AG04450 (cell line): Measurements from ENCODE around the gene STARD9. TPM values are rescaled to one million over a fixed set of nuclear protein-coding genes. Genes with fewer than 3 reads are reported as not detected.

Experiments used
- CTCF ChIA-PET: fragments of 300-600, 350-600 bp; formaldehyde crosslinking; extraction: SDS; loops from one replicate; lab custom pipeline; 2022; ENCODE audit warnings: antibody characterized with exemption, inconsistent platforms; lab: Charles Lee
- POLR2A ChIA-PET: fragments of 350-600 bp; formaldehyde crosslinking; extraction: SDS; loops from one replicate; lab custom pipeline; 2021; ENCODE audit warnings: antibody characterized with exemption, inconsistent platforms; lab: Yijun Ruan, JAX
- DNase-seq: peaks from one replicate; pipeline ENCODE4 v3.0.0-alpha.2; 2011; ENCODE audit warnings: low read depth, low spot score
- H3K27ac ChIP-seq: one replicate; pipeline ENCODE4 v1.5.1; 2012; ENCODE audit warnings: low read depth, low read length, control low read depth
- H3K27me3 ChIP-seq: one replicate; pipeline ENCODE4 v1.6.0; 2012; ENCODE audit warnings: low read length; ENCODE audit not compliant: control insufficient read depth, insufficient read depth
- H3K4me3 ChIP-seq: 2 replicates; pipeline ENCODE4 v1.5.1; 2011; ENCODE audit warnings: mild to moderate bottlenecking, low read depth, low read length, control low read depth
- H3K9me3 ChIP-seq: 2 replicates; pipeline ENCODE4 v1.5.1; 2012; ENCODE audit warnings: low read length; ENCODE audit not compliant: control insufficient read depth, insufficient read depth
- CTCF ChIP-seq: IDR thresholded peaks from 2 replicates; pipeline ENCODE4 v1.5.1; 2011; ENCODE audit warnings: low read depth, low read length, control low read depth, inconsistent platforms
- polyA plus RNA-seq: library from polyadenylated mRNA; depleted of rRNA; stranded (reverse); fragments of >200 nt; gene quantifications from 2 replicates; pipeline ENCODE4 v1.2.3, GENCODE V29; 2011

Gene STARD9
- polyA plus RNA-seq, 1 experiment: 2.2 TPM

DNA sequence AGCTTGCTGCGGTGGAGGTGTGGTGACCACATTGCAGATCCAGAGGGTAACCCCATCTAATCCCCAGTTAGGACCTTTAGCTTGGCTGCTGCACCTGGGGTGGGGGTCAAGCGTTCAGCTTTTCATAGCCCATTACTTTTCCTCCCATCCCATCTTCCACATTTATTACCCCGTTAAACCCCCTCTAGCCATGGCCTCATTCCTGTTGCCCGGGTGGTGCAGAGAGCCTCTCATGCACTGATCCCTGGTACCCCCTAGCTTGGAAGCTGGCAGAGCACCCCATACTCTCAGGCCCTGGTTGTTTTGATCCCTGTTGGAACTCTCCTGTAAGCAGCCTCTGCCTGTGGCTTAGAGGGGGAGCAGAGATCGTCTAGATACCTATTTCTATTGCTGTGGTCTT, 140.7 kb downstream of the STARD9 start:
- CTCF ChIA-PET: interaction anchor here (1.0 kb wide), 1 partner anchor 210 kb away, joined by 3 read pairs; no protein-coding TSS in a partner anchor
- POLR2A ChIA-PET: interaction anchor here (0.7 kb wide), 1 partner anchor 222 kb away, joined by 3 read pairs; no protein-coding TSS in a partner anchor
- no peak overlapping the region for H3K4me3 ChIP-seq
- no peaks in the 10 kb centered on the region for H3K27me3 ChIP-seq
- no peak overlapping the region for H3K27ac ChIP-seq
- no peaks in the 10 kb centered on the region for H3K9me3 ChIP-seq
- no peak for TF ChIP-seq CTCF
- no peak for DNase-seq

- ChIA-PET POLR2A (interaction anchor here (0.6 to 0.7 kb wide), 2 partner anchors 9 to 223 kb away, joined by 3 to 6 read pairs; no protein-coding TSS in a partner anchor), CTCF (interaction anchor here (1.4 kb wide), 1 partner anchor 13 kb away, joined by 5 read pairs; no protein-coding TSS in a partner anchor)
- H3K27me3 ChIP-seq: no peaks in the 10 kb centered on the region
- no peak overlapping the region for H3K4me3 ChIP-seq
- H3K9me3 ChIP-seq: no peaks in the 10 kb centered on the region
- DNase-seq: no peak
- no peak for TF ChIP-seq CTCF
- H3K27ac ChIP-seq: no peak overlapping the region
Observed at GRCh38 chr15:42716626-42717025, 141.2 kb downstream of the STARD9 start.

GRCh38 chr15:42719043-42719442, 143.6 kb downstream of the STARD9 start:
- H3K27me3 ChIP-seq: no peaks in the 10 kb centered on the region
- no peak for DNase-seq
- H3K9me3 ChIP-seq: no peaks in the 10 kb centered on the region
- H3K4me3 ChIP-seq: no peak overlapping the region
- POLR2A ChIA-PET: interaction anchor here (0.6 kb wide), 1 partner anchor 395 kb away, joined by 3 read pairs; no protein-coding TSS in a partner anchor
- CTCF ChIA-PET: no interaction called here
- H3K27ac ChIP-seq: no peak overlapping the region
- TF ChIP-seq CTCF: no peak

- no peaks in the 10 kb centered on the region for H3K9me3 ChIP-seq
- no peak overlapping the region for H3K27ac ChIP-seq
- no peaks in the 10 kb centered on the region for H3K27me3 ChIP-seq
- no peak for DNase-seq
- no peak overlapping the region for H3K4me3 ChIP-seq
- ChIA-PET CTCF (no interaction called here), POLR2A (no interaction called here)
- no peak for TF ChIP-seq CTCF
Observed at GRCh38 chr15:42720071-42720470, 144.7 kb downstream of the STARD9 start.

- no peaks in the 10 kb centered on the region for H3K9me3 ChIP-seq
- ChIA-PET CTCF (no interaction called here), POLR2A (no interaction called here)
- no peak for TF ChIP-seq CTCF
- H3K27ac ChIP-seq: no peak overlapping the region
- H3K27me3 ChIP-seq: no peaks in the 10 kb centered on the region
- DNase-seq: no peak
- no peak overlapping the region for H3K4me3 ChIP-seq
Observed at GRCh38 chr15:42721016-42721415, 145.6 kb downstream of the STARD9 start.
